HG02763 (cell line): ENCODE measurements around the gene CDKAL1.
"Not testable (repeated sequence)": the region's sequence is repeated elsewhere in the genome, so short reads cannot be mapped to it uniquely, and the experiment has no call there.

Source experiments
- ATAC-seq: cut with Tn5 transposase; IDR thresholded peaks from one replicate; pipeline ENCODE4 v1.9.1; 2021; ENCODE audit warnings: mild to moderate bottlenecking, moderate library complexity; ENCODE audit not compliant: unreplicated experiment

CDKAL1 gene

GRCh38 chr6:21186479-21187055 is 652.3 kb downstream of the CDKAL1 start:
- ATAC-seq = no peak

DNA sequence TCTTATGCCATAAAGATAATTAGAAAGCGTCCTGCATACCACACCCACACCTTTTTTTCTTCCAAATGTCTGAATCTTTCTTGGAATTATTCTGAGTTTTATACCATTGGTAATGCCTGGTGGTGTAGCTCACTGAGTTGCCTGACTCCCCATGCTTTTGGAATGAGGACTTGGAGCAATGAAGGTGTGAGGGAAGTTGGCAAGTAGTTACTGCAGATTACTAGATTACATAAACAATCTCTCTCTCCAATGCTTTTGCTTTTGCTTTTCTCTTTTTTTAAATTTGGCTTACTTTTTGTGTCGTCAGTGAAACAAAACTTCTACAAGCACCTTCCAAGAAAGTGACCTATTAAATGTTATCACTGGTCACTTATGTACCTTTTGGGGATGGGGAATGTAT is 653.2 kb downstream of the CDKAL1 start:
- no peak for ATAC-seq

GRCh38 chr6:21188505-21189223 is 654.4 kb downstream of the CDKAL1 start:
- no peak for ATAC-seq

DNA sequence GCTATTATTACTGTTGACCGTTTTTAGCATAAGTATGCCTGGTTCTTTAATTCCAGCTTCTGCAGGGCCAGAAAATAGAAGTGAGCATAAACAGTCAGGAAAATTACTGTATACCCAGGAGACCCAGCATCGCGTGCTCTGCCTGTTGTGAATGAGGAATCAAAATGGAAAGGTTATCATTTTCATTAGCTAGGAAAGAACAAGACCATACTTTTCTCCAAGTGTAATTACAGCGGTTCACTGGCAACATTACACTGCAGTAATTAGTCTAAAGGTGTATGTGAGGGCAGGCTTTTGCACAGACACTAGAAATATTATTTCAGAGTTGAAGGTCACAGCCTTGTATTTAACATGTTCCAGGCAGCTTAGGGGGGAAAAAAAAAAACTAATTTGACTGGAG is 655.5 kb downstream of the CDKAL1 start:
- no peak for ATAC-seq

- no peak for ATAC-seq
Observed at GRCh38 chr6:21190701-21191100, 656.4 kb downstream of the CDKAL1 start.

DNA sequence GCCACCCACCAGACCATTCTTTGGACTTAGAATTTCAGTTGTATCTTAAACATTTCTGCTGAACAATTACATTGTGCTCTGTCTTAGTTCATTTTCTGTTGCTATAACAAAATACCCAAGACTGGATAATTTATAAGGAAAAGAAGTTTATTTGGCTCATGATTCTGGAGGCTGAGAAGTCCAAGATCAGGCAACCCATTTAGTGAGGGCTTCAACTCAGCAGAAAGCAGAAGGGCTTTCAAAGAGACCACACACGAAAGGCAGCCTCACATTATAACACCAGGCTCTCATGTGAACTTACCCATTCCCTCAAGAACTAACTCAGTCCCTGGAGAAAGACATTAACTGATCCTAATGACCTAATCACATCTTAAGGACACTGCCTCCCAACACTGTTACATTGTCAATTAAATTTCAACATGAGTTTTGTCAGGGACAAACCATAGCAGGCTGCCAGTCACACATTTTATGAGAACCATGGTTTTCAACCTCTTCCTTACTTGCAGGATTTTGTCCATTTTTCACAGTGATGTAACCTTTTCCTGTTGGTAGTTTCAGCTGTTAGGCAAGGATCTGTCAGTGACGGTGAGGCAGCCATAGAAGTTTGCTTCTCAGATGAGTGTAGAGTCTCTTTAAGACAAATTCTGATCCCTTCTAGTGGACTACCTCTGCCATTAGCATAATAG is 659.7 kb downstream of the CDKAL1 start:
- no peak for ATAC-seq

GRCh38 chr6:21195301-21195700 is 661.0 kb downstream of the CDKAL1 start:
- ATAC-seq = not testable (repeated sequence)

- no peak for ATAC-seq
Observed at GRCh38 chr6:21198032-21198640, 663.9 kb downstream of the CDKAL1 start.

DNA sequence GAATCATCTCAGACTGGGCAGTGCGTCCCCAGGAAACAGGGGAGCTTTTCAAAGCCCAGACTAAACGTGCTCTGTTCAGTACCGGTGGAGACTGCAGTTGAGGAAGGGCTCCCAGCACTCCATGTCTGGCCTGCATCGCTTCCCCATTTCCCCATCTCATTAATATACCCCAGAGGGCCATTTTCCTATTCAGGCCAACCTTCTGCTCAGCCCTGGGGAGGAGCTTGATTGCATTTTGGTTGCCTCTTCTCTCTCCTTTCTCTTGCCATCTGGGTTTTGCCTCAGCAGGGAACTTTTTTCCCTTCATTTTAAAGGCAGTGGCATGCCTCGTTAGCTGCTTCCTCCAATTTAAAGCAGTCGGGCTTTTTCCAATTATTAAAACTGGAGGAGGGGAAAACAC is 665.0 kb downstream of the CDKAL1 start:
- no peak for ATAC-seq

GRCh38 chr6:21200134-21200870 is 666.0 kb downstream of the CDKAL1 start:
- no peak for ATAC-seq

DNA sequence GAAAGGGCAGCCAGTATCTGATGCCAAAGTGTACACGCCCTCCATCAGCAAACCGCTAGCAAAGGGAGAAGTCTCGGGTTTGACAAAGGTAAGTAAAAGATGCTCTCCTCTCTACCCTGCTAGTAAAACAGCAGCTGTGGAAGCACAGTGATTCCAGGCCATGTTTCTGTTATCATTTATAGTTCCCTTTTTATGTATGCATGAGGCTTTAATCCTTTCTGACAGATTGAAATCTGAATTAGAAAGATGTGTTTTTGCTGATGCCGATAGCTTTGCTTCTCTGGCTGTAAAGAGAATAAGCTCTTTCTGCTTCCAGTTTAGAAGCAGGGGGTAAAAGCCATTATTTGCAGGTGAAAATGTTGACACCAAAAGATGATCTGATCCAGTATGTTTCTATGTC is 666.9 kb downstream of the CDKAL1 start:
- no peak for ATAC-seq

DNA sequence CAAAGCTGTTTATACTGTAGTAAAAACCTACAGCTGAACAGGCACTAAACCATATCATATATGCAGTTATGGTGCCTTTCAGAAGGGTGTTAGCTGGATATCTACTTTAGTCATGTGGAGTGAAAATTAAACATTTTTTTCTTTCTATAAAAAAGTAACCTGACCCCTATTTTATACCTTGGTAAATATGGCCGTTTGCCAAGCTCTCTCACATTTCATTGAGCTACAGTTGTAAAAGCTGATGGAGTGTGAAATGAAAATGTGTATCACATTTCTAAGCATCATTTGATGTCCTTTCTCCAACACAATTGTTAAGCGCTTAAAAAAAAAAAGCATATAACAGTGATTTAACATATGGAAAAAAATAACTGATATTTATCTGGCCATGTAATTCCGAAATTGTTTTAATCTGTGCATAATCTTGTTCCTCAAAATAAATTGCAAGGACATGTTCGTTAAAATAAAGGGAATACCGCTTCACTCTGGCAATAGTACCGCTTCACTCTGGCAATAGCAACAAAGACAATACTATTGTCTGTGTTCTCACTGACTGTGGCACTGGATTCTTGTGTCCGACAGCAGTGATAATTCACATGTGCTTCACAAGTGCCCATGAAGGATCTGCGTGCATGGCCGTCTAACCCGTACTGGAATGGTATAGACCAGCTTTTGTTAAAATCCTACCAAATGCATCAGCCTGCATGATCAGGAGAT is 667.5 kb downstream of the CDKAL1 start:
- no peak for ATAC-seq

- ATAC-seq = no peak
Observed at GRCh38 chr6:21202521-21202920, 668.3 kb downstream of the CDKAL1 start.

GRCh38 chr6:21204951-21205350 is 670.7 kb downstream of the CDKAL1 start:
- no peak for ATAC-seq

DNA sequence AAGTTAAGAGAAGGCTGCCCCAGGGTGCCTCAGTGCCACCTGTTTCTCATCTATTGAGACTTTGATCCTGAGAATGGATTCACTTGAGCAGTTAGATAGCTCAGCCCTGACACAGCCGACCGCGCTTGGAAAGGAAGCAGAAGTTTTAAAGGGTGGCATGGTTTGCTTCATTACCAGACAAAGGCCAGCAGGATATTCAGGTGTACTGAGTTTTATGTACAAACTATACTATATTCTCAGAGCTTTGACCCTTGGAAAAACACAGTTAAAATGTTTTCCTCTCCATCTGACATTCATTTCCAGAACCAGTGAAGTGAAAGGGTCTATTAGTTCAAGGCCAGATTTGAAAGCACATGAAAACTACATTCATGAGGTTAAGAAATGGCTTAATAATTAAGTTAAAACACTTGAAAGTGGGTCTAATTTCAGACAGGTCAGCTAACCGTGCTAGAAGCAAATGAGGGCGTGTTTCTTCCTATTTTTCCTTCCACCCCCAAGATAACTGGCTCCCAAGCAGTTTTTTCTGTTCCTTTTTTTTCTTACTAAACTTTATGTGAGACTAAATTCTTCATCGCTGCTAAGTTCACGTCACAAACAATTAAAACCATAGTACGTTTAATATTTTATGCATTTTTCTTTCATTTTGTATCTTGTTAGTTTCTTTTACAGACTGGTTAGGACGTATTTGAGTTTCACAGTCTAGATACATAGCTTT is 674.0 kb downstream of the CDKAL1 start:
- peak; percentile 37 for ATAC-seq

- ATAC-seq = no peak
Observed at GRCh38 chr6:21208796-21209186, 674.5 kb downstream of the CDKAL1 start.

DNA sequence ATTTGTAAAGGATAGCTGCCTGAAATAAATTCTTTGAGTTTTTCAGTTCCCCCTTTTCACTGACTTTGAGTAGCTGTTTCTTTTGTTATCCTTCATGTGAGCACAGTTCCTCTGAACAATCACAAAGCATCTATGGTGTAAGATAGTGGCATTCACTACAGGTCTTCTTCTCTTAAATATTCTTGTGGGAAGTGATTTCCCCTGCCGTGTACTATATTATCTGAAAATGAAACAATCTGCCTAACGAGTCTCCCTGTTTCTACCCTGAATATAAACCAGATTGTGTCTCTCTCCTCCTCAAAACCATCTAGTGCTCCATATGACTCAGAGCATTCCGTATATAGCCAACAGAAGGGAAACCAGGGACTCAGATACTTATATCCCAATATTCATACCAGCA is 679.2 kb downstream of the CDKAL1 start:
- peak; percentile 43 for ATAC-seq

- no peak for ATAC-seq
Observed at GRCh38 chr6:21214738-21215448, 680.6 kb downstream of the CDKAL1 start.

- no peak for ATAC-seq
Observed at GRCh38 chr6:21219241-21219640, 685.0 kb downstream of the CDKAL1 start.
